Stimulated activated CD8-positive, alpha-beta memory T cell treated with anti-CD3 and anti-CD28 coated beads, Interleukin-4, amount 100 ng/mL, for 48 hours (primary cell): ENCODE results near the gene ADSS1.
A peak's percentile ranks its signal among the peaks of the same experiment; 100 is the strongest.
"Not testable (repeated sequence)": the region's sequence is repeated elsewhere in the genome, so short reads cannot be mapped to it uniquely, and the experiment has no call there.

ENCODE experiments used
- DNase-seq: peaks from one replicate; pipeline ENCODE4 v3.0.0-alpha.2; 2020

Gene ADSS1

DNA sequence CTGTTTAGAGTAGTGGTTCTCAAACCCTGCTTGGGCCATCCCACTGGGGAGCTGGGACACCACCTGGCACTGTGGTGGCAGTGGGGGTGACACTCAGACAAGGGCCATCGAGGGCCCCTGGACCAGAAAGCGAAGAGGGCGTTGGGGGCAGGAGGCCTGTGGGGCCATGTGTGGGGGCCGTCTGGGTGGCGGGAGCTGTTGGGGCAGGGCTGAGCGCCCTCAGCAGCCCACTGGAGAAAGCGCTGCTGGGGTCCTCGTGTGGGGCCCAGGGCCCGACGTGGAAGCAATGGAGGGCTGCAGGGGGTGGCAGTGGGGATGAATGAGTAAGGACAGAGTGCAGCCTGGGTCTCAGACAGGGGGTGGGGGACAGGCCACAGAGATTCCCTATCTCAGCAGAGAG, 5.9 kb upstream of the ADSS1 start:
- DNase-seq: no peak

DNA sequence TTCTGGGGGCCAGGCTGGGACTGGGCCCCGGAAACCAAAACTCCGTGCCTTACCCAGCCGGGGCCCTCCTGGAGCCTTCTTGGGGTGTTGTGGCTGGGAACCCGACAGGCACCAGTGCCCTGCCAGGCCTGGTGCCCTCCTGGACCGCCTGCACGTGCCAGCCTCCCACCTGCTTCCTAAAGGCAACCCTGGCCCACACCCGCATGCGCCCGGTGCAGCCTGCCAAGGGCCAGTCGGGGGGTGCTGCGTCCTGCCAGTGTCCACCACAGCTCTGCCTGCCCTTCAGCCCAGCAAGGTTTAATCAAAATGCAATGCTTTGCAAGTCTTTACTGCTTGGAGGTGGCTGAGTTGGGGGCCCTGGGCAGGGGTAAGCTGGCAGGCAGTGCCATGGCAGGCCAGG, 5.2 kb upstream of the ADSS1 start:
- DNase-seq: no peak

DNA sequence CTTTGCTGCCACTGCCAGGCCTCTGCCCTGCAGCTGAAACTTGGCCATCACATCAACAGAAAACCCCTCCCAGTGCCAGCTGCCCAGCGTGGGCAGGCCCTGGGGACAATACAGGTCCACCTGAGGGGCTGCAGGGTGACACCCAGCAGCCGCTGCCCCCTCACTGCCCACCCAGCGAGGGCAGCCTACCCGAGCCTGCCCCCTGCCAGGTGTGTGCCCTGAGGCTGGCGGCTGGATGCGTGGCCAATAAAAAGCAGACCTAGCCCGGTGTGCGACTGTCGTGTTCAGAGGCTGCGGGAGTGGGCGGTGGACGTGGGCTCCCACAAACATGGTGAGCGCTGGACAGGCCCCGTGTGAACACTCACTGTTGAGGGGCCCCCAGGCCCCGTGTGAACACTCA, 4.7 kb upstream of the ADSS1 start:
- no peak for DNase-seq

DNA sequence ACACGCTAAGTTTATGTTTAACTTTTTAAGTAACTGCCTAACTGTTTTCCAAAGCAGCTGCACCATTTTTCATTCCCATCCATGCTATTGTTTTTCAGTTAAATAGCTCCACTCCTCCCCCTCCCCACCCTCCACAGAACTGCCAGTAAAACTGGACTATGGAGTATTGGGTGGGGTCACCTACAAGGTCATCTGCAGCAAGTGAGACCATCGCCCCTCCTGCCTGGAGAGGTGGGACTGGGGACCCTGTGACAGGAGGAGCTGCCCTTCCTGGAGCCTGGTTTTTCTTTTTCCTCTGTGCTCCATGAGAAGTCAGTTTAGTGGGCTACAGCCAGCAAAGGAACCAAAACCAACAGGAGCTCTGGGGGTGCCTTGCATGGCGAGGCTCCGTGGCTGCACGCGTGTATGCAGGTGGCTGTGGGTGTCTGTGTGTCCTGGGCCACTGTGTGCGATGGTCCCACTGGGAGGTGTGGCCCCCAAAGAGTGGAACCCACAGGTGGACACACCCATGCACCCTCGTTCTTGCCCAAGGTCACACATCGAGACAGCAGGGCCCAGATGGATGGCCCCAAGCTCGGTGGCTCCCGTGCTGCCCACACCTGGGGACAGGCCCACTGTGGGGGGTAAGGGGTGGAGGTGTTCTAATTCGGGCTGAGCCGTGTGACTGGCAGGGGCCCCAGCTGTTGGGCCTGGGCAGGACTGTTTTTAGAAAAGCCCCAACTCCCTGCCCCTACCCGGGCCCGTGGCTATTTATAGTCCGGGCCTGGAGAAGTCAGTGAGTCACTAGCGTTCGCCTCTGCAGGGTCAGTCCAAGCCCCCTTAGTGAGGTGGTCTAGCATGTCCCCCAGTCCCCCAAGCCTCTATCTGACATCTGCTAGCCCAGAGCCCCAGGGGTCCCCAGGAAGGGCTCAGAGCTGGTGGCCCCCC, 2.3 kb upstream of the ADSS1 start:
- no peak for DNase-seq

DNA sequence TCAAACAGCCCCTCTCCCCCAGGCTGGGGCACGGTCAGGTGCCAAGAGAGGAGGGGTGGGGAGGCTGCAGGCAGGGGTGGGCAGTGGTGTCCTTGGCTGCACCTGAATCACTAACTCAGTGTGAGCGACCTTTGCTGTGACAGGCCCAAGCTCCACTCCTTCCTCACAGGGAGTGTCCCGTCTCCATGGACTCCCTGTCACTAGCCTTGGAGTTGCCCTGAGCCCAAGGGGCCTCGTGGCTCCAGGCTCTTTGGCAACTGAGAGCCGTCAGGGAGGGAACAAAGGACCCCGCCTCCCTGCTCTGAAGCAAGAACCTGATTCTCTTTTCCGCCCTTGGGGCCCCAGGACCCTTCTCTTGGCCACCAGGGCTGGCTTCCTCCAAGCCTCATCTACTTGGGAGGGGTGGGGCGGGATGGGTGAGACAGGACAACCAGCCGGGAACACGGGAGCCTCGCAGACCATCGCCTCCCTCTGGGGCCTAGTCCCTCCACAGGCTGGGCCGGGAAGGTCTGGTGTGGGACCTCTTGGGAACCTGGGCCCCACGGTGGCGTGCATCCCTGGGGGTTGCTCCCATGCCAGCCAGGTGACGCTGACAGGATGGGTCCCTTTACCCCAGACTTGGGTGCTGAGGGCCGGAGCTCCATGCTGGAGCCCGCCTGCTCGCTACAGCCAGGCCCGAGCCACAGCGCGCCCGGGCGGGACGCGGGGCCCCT, 935 bp upstream of the ADSS1 start:
- DNase-seq: no peak

DNA sequence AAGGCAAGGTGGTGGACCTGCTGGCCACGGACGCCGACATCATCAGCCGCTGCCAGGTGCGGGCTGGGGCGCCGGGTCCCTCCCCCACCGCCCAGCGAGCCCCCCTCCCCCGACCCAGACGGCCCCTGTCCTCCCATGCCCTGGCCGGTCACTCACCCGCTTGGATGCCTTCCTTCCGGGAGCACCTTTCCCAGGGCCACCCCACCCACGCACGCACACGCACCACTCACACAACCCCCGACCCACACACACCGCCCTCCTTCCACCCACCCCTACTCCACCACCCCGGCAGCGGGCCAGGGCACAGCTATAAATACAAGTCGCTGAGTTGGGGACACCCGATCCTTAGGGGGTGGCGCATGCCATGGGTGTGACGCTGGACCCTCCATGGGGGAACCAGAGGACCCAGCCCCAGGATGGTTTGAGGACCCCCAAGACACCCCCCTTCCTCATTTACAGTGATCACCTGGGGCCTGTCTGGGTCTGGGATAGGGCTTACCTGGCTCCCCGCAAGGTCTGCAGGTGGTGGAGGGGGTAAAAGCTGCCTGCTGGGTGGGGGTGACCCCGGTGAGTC, 465 bp downstream of the ADSS1 start:
- peak; percentile 40 for DNase-seq

DNA sequence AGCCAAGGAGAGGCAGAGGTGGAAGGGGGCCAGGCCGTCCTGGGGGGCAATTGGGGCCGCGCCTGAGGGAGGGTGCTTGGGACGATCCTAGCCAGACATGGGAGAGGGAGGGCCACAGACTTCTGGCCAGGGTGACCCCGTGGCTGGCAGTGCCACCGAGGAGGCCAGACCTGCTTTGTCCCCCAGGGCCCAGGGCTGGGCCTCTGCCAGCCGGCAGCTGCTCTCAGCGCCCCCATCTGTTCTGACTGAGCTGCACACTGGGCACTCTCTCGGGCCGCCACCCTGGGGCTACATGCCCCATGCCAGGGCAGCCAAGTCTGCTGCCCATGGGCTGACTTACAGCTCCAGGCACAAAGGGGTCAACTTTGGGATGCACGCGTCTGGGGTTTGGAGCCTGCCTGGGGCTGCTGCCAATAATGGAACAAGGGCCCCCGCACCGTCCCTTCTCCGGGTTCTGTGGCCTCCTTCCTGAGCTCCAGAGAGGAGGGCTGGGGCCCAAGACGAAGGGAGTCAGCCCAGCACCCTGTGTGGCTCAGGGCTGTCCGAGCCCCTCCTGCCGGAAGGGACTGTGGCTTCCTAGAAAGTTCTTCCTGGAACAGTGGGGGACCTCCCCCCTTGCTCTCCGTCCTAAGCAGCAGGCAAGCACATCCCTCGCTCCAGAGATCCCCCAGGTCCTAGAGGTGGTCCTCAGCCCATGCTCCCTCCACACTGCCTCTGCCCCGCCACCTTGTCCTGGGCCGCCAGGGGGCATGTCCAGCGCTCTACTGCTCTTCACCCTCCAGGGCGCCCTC, 1.1 kb downstream of the ADSS1 start:
- DNase-seq: no peak

DNA sequence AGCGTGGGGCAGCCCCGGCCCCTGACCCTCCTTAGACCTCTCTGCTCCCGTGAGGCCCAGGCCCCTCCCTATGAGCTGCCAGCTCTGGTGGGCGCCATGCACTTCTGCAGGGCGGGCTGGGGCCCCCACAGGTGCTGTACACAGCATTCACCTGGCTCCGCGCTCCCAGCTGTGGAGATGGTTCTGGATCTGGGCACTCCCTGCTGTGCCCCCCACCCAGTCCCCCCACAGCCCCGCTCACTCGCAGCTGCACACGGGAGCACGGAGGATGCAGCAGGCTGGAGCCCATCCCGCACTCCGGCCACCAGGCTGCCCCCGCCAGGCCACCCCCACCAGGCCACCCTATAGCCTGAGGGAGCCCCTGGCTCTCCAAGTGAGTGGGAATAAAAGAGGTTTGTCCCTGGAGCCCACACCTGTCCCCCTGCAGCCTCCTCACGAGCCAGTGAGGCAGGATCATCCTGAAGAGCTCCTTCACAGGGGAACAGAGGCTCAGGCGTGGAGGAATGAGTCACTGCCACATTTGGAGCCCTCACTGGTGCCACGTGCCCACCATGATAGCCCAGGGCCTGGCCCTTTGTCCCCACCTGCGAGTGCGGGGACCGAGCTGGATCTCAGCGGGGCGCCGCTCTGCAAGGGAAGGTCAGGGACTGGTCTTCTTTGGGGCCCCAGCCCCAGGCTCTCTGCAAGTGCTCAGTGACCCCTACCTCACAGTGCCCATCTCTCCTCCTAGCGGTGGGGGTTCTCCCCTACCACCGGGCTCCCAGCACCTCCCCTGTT, 1.9 kb downstream of the ADSS1 start:
- no peak for DNase-seq

DNA sequence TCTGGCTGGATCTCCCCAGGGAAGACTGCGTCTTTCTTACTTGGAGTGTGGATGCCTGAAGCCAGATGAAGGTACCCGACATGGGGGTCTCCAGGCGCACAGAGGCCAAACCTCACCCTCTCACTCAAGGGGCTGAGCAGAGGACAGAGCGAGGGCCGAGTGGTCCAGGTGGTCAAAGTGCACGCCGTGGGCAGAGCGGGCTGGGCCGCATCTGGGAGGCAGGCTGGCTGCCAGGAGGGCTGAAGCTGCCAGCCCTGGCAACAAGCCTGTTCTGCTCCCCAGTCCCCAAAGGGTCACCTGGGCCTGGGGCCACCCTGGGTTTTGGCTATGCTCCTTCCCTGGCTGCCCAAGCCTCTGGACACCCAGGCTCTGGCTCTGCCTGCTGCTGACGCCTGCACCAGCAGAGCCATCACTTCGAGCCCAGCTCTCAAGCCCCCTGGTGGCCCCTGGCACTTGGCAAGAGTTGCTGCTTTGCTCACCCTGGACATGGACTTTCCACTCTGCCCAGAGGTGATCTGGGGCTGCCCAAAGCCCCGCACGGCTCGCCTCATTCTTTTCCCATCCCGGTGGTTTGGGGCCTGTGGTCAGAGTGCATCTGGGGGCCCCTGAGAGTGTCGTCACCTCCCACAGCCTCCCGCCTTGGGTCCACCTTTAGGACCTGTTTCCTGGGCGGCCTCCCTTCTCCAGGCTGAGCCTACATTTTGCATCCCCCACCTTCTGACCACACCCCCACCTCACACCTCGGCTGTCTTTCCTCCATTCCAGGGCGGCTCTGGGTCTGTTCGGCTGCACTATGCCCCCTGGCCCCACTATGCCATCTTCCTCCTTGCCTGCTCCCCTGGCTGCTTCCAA, 2.8 kb downstream of the ADSS1 start:
- no peak for DNase-seq

DNA sequence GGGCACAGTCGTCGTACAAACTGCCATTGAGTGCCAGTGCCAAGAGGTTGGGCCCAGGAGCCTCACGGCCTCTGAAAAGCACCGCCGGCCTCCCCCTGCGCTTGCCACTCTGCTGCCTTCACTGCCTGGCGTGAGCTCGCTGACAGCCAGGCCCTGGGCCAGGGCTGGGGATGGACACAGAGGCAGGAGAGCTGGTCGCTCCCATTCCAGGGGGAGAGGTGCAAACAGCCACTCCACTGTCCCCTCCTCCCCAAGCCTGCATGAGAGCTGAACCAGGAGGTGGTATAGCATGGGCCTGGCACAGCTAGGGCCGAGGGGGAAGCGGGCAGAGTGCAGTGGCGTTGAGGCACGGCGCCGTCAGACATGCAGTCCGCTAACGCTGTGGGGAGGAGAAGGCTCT, 4.6 kb downstream of the ADSS1 start:
- DNase-seq: no peak

DNA sequence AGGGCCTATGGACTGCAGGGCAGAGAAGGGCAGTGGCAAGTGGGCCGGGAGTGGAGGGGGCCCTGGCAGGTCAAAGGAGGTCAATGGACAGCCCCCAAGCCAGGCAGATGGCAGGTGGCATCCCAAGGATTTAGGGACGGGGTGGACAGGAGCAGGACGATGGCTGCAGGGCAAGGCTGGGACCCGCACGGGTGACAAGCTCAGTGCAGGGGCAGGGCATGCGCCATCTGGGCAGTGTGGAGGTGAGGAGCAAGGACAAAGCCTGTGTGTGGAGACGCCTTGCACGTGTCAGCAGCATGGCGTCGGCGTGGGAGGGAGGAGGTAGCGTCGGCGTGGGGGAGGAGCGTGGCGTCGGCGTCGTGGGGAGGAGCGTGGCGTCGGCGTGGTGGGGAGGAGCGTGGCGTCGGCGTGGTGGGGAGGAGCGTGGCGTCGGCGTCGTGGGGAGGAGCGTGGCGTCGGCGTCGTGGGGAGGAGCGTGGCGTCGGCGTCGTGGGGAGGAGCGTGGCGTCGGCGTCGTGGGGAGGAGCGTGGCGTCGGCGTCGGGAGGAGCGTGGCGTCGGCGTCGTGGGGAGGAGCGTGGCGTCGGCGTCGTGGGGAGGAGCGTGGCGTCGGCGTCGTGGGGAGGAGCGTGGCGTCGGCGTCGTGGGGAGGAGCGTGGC, 5.3 kb downstream of the ADSS1 start:
- DNase-seq: not testable (repeated sequence)

DNA sequence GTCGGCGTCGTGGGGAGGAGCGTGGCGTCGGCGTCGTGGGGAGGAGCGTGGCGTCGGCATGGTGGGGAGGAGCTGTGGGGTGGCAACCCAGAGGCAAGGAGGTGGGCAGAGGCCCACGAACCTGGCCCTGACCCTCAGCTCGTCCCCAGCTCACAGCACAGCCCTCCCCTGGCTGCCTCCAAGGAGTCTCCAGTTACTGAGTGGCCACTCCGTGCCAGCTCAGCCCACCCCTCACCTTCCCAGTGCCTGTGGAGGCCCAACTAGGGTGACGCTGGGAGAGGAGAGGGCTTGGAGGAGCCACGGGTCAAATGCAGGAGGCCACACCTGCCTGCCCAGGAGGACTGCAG, 5.8 kb downstream of the ADSS1 start:
- DNase-seq: no peak

DNA sequence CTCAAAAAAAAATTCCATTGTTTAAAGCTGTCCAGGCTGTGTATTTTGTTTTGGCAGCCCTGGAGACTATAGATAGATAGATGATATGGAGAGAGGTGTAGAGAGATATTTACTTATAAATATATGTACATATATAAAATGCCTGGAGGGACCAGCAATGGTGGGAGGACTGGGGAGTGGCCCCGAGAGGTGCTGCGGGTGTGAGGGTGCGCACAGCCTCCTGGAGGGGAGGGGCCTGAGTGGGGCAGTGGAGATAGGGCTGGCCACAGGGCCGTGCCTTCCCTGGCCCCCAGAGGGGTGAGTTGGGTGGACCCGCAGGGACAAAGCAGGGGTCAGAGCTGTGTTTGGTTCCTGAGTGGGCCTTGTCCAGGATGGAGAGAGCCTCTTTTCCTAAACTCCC, 6.5 kb downstream of the ADSS1 start:
- no peak for DNase-seq

DNA sequence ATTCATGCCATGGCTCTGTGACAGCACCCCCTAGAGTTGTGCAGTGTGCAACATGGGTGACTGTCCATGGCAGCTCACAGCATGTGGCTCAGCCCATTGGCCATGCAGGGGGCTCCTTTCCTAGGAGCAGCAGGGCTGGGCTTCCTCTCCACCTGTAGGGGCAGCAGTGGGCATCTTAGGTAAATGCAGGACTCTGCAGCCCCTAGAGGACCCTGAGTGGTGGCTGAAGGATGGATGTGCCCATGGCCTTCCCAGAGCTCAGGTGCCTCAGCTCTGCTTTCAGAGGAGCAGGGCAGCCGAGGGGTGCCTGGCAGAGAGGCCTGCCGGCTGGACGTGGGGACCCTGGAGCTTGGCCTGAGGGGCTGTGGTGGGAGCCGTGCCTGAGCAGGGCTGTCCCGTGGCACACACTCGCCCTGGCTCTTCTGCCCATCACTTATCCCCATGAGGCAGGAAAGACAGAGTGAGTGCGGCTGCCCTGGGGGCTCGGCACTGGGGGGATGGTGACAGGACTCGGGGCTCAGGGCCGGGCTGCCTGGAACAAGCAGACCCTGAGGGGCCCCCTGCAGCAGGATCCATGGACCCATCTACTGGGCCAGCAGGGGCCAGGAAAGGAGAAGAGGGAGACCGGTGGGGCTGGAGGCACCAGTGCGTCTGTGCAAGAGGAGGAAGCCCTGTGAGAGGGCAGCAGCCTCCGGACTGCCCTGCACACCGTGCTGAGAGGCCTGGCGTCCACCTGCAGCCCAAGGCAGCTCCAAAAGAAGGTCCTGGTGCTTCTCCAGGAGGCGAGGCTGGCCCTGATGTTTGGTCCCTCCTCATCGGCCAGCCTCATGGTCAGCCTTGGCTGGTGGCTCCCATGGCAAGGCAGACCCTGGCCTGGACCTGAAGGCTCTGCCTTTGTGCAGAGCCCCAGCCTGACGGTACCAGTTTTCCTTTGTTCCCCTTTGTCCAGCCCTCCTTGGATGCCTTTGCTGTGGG, 7.6 kb downstream of the ADSS1 start:
- DNase-seq: peak; percentile 34

DNA sequence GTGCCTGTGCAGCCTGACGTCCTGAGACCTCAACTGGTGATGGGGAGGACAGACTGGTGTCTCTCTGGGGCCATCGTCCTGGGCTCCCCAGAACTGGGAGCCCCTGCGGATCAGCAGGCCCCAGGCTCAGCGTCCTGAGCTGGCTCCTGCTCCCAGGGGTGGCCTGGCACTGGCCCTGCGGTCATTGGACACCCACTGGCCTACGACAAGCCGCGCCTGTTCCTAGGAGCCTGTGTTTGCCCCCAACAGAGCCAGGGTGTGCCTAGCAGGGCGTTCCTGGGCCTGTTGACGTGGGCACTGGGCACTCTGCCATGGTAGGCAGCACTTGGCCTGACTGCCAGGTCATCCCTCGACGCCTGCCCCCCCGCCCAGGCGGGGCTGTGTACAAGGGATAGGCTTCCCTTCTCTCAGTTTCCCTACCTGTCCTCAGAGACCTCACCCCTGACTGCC, 8.4 kb downstream of the ADSS1 start:
- no peak for DNase-seq

DNA sequence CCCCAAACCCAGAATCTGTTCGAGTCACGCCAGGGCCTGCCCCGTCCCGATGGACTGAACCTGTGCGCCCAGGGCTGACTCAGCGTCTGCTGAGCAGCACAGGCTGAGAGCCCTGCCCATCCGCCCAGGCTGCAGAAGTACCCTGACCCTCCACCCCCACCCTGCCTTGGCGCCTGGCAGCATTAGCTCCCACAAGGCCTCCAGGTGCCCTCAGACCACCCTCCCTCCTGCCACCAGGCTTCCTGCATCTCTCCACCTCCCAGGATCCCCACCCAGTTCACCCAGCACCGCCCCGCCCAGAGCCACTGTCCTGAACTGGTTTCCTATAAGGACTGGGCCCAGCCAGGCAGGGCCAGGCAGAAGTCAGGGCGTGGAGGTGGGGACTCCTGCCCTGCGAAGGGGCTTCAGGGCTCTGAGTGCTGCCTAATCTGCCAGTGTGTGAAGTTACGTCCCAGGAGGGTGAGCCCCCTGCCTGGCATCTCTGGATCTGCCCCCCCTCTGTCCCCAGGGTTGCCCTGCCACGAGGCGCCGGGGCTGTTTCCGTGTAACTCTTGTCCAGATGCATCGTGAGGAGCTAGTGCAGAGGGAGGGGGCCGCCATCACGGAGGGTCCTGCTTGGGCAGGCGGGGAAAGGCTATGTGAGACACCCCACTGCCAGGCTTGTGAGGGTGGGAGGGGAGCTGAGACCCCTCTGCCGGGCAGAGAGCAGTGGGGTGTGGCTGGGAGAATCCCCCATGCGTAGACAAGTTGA, 9.1 kb downstream of the ADSS1 start:
- DNase-seq: no peak

DNA sequence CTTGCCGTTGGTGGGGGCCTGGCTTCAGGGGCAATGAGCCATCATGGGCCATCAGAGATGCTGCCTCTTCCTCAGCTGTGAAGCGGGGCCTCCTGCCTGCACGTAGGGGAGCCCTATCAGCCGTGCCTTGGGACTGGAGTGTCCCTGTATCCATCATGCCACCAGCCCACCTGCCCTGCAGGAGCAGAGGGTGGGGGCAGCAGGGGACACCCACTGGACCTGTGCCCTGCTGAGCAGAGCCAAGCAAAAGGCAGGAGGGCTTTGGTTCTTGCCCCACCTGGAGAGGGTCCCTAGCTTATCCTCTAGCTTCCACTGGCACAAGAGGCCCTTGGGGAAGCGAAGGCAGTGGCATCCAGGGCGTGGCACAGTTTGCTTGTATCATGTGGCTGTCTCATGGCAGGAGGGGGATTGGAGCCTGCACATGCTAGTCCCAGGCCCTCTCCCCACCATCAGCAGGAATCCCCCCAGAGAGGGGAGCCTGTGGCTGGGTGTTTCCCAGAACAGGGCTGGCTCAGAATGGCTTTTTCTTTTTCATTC, 10.1 kb downstream of the ADSS1 start:
- no peak for DNase-seq

DNA sequence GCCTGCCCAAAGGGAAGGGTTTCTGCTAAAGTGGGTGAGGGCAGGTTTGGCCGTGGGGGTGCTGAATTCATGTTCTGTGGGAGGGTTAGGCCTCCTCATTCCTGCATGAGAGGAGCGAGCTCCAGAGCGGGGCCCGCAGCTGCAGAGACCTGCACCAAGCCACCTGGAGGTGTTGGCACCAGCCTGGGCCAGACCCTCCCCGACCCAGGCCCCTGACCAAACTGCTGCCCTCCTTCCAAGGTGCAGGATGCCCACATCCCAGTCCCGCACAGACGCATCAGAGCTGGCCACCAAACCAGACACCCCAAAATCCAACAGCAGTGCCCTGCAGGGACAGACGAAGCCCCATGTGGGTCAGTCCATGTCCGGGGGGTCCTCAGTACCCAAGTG, 10.6 kb downstream of the ADSS1 start:
- DNase-seq: no peak
